IPS DF 4.7 (cell line): Measurements from ENCODE around the gene MLPH.

Source experiments
- DNase-seq: peaks from one replicate; pipeline ENCODE4 v3.0.0-alpha.2; 2013; ENCODE audit warnings: low spot score; ENCODE audit errors: extremely low read depth

MLPH gene

GRCh38 chr2:237540223-237540775, 53.2 kb downstream of the MLPH start:
- DNase-seq = no peak

DNA sequence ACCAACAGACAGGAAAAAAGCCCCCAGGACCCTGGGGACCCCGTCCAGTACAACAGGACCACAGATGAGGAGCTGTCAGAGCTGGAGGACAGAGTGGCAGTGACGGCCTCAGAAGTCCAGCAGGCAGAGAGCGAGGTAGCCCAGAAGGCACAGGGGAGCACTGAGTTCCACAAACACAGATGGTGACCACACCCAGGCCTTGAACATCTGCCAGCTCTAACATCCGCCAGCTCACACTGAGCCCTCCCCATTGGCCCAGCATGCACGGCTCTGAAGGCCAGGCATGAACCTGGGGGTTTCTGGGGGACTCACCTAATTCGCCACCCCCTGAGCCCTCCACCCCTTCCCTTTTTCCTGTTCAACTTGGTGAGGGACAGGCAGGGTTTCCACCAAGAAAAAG, 53.8 kb downstream of the MLPH start:
- DNase-seq = no peak

DNA sequence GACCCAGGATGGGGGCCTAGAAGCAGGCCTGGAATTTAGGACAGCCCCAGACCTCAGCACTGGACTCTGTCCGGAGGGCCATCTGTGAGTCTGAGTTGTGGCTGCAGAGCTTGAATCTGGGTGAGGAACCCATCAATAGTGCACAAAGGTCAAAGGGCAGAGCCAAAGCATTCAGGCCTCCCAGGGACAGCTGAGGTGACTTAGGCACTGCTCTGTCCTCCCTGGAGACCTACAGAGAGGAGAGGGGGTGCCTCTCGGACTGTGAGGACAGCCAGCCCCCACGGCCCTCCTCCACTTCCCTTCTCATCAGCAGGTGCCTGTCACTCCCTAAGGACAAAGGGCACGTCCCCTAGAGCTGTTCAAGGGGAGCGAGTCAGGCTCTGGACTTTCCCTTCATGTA, 54.2 kb downstream of the MLPH start:
- no peak for DNase-seq

DNA sequence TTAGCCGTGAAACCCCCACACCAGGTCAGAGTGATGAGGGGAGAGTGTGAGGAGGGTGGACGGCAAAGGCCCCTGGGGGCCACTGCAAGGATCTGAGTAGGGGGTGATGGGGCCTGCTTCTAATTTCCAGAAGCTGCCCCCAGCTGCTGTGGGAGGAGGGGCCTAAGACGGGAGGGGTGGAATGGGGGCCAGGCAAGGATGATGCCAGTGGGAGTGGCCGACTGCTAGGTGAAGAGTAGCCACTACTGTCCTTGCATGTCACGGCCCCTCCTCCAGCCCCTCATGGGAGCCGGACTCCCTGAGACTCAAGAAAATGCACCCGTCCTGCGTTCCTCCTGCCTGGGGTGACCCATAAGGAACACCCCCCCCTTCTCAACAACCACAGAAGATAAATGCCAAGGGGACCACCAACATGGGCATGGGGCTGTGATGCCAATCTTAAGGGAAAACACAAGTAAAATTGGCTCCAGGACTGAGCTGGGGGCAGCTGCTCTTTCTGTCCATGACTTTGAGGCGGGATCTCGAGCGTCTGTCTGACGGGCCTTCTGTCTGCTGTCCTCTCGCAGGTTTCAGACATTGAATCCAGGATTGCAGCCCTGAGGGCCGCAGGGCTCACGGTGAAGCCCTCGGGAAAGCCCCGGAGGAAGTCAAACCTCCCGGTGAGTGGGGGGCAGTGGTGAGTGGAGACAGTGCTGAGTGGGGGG, 55.1 kb downstream of the MLPH start:
- no peak for DNase-seq

- no peak for DNase-seq
Observed at GRCh38 chr2:237546040-237546875, 59.2 kb downstream of the MLPH start.

DNA sequence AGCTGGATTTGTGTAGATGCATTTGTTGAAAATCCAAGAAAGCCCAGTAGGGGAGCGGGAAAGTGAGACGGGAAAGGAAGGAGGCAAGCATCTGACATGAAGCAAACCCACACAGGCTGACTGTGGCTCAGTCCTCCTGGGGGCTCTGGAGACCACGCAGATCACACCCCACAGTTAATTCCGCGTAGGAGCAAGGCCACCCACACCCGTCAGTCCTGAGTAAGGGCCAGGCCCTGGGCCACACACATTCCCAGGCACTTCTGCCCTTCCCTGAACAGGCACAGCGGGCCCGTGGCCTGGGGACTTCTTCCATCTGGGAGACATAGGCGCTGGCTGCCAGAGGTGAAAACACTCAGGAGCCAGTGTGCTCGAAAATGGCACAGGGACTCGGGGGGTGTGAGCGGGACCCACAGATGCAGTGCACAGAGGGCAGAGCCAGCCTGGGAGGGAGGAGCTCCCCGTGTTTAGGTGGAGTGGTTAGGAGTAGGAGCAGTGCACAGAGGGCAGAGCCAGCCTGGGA, 59.9 kb downstream of the MLPH start:
- no peak for DNase-seq

DNA sequence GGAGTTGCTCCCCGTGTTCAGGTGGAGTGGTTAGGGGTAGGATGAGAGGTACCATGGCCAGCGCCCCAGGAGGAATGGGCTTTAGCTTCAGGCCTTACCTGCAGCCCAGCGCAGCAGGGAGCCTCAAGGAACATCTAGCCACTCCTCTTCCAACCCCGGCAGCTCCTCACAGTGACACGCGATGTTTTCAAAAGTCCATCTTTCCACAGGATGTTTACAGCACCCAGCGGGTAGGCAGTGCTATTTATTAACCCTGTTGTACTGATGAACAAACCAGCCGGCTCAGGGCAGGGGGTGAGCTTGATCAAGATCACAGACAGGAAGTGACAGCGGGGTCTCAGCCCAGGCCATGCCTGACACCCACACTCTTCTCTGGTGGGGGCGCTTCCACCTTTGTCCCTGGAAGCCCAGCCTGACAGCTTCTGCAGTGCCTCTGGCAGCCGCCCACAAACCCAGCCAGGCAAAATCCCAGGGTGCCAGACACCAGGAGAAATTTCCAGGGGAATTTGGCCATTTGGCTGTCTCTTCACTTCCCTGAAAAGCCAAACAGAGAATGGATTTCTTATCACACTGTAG, 60.9 kb downstream of the MLPH start:
- DNase-seq = no peak

DNA sequence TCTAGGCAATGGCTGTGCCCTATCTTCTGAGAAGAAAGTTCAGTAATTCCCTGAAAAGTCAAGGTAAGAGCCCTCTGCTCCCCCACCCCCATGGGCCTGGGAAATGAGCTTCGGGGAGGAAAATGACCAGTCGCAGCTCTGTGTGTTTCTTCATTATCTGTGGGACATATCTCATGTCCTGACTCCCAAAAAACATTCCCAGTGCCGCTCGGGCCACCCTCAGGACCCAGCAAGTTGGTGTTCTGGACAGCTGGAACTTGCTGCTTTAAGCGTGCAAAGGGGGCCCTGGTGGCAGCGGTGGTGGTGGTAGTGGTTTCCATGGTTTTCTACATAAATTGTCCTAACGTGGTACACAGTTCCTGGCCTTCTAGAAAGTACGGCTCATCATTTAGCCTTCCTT, 62.2 kb downstream of the MLPH start:
- DNase-seq = no peak

DNA sequence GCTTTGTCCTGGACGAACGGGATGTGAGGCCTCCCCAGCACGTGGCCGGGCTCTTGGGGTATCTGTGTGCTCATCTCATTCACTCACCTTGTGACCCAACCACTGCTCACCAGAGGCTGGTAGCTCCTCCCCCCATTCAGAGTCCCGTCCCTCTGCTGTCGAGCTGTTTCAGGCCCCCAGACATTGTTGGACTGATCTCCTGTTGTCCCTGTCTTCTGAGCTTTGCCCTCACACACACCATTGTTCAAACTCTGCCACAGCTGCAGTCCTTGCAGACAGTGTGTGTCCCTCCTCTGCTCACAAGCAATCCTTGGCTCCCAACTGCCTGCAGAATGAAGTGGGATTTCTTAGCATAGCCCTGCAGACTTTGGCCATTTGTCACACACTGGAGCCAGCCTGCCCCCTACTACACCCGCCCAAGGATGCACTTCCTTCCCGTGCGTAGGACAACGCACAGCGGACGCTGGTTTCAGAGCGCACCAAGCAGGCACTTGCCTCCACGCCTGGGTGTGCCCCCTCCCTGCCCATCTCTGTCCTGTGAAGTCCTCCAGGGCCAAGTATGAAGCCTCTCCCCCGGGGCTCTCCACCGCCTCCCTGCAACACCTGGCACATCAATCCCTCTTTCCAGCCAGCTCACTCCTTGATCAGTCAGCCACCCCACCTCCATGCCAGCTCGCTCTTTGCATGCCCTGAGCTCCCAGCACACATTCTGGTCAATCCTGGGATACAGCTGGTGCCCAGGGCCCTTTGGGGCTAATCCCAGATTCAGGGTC, 62.8 kb downstream of the MLPH start:
- DNase-seq = no peak

DNA sequence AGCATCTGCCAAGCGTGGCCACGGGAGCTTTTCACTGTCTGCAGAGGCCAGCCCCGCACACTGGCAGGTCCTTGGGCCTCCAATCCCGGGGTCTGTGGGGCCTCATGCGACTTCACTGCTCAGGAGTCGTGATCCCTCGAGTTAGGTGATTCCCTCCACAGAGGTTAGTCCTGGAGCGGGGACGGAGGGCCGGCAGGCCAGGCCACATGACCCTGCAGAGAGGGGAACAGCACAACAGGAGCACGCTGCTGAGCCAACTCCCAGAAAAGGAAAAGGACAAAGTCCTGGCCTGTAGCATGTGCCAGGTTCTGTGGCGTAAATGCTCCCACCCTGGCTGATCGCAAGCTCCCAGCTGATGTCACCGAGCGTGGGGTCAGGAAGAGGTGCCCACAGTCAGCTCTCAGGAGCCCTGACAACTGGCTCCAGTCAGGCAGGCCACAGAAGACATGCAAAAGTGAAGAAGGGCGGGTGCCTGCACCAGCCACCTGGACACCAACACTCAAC, 64.1 kb downstream of the MLPH start:
- DNase-seq = no peak

DNA sequence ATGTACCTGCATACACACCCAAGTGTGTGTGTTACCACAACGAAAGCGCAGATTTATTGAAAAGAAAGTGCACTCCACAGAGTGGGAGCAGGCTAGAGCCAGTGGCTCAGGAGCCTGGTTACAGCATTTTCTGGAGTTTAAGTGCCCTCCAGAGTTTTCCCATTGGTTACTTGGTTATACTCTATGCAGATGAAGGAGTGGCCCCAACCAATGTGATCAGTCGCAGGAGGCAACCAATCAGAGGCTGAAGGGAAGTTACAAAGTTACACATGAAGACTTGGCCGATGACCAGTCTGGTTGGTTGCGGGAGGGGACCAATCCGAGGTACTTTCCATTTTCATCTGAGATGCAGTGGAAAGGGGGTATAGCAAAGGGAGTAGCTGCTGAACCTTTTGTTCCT, 65.9 kb downstream of the MLPH start:
- no peak for DNase-seq

DNA sequence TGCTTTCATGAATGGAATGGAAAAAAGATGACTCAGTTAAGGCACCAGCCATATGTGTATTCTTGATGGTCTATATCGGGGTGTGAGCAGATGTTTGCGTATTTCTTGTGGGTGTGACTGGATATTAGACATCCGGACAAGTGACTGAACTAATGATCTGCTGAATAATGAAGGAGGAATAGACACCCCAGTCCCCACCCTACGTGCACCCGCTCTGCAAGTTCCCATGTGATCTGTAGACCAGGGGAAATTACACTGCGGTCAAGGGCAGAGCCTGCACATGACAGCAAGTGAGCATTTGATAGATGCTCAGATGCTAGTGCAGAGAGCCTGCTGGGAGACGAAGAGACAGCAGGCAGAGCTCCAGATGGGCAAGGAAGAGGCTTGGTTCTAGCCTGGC, 66.9 kb downstream of the MLPH start:
- no peak for DNase-seq

DNA sequence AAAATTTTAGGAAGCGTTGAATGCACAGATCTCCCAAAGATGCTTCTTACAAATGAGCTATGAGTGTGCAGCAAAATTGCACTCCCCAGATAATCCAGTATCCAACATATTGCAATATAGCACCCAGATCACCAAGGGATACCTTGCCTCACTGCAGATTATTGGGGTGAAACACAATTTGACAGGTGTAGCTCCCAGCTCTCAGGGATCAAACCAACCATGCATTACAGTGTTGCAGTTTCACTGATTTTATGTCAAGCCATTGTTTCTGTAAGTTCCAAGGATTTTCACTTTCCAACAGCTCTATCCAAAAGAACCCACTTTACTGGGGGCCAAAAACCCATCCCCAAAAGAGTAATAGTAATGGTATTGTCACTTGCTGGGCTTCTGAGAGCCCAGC, 68.5 kb downstream of the MLPH start:
- no peak for DNase-seq

DNA sequence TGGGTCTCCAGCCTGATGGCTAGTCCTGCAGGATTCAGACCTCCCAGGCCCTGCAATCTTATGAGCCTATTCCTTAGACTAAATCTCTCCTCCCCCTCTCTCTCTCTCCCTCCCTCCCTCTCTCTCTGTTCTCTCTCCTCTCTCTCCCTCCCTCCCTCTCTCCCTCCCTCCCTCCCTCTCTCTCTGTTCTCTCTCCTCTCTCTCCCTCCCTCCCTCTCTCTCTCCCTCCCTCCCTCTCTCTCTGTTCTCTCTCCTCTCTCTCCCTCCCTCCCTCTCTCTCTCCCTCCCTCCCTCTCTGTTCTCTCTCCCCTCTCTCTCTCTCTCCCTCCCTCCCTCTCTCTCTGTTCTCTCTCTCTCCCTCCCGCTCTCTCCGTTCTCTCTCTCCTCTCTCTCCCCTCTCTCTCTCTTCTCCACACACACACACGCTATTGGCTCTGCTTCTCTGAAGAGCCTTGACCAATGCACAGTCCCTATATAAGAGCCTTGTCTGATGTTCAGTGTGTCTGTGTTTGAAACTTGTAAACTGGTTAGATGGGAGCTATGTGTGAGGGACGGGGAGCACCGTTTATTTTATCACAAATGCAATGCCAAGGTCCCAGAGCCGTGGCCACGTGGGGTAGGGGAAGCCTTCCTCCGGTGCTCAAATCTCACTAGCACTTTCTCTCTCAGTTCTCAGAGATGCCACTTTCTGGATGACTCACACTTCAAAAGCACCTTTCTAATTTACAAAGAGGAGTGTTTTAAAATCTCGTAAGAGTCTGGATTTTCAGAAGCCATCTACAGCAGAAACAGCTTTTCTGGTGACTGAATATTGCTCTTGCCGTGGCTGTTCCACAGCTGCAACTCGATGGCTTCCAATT, 70.0 kb downstream of the MLPH start:
- no peak for DNase-seq

DNA sequence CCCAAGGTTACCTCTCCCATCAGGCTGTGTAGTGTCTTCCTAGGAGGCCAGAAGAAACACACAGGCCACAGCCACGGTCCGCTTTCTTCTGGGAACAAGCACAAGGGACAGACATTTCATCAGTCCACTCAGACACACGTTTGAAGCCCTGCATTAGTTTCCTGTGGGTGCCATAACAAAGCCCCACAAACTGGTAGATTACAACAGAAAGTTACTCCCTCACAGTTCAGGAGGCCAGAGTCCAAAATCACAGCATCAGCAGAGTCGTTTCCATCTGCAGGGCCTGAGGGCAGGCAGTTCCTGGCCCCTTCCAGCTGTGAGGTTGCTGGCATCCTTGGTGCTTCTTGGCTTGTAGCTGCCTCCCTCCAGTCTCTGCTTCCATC, 70.6 kb downstream of the MLPH start:
- DNase-seq = no peak

- no peak for DNase-seq
Observed at GRCh38 chr2:237558961-237559641, 72.0 kb downstream of the MLPH start.

GRCh38 chr2:237561221-237561620, 74.2 kb downstream of the MLPH start:
- no peak for DNase-seq

DNA sequence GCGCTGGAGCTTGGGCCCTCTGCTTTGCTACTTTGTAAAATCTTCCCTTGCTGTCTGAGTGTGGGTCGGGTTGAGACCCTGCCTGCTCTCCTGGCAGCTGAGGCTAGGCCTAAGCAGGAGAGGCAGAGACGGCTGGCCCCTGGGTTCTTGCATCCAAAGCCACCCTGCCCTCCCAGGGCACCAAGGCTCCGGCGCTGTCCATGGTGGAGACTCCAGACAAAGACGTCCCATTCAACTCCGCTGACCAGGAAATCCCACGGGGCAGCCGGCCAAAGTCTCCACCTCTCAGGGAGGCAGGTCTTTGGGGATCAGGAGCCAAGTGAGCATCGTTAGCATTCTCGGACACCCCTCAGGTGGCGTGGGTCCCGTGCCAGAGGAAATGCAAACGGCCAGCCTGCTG, 76.8 kb downstream of the MLPH start:
- no peak for DNase-seq

DNA sequence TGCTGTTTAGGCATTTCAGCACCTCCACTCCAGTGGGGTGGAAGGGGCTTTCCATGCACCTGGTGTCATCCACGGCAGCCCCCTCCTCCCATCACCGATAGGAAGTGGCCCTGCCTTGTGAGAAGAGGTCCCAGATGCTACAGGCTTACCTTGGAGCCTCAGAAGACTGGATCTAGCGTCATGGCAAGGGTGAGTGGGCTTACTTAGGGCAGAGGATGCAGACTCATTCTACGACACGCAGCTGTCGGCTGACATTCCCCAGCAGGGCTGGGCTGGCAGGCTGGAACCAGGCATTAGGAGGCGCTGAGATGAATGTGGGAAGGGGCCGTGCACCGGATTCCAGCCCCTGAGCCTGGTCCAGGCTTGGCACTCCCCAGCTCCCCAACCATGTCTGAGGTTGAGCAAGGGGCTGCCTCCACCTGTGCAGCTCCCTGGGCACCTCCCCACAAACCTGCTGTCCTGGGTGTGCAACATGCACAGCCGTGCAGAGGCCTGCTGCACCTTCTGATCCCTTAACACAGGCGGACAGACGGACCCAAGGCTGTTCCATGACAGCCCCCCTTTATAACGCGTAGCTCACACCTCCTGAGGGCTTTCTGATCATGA, 77.6 kb downstream of the MLPH start:
- DNase-seq = no peak
